Endothelial cell of umbilical vein (primary cell): Measurements from ENCODE around the gene ADRM1. TPM values are rescaled to one million over a fixed set of nuclear protein-coding genes. Genes with fewer than 3 reads are reported as not detected.

Experiments used
- BruUV-seq: library from RNA; stranded (reverse); fragments of 400-500 nt; replicated peaks from 2 replicates; lab custom pipeline; 2021; lab: Mats Ljungman, UMichigan
- CTCF ChIA-PET: fragments of 300-600, 350-600 bp; sonication (Branson Sonifier 250); formaldehyde crosslinking; loops from one replicate; lab custom pipeline; 2021; ENCODE audit warnings: antibody characterized with exemption, inconsistent platforms; lab: Charles Lee
- POLR2A ChIA-PET: fragments of 300-600, 350-600 bp; sonication (Branson Sonifier 250); formaldehyde crosslinking; loops from one replicate; lab custom pipeline; 2021; ENCODE audit warnings: antibody characterized with exemption, inconsistent platforms; lab: Charles Lee
- DNase-seq: peaks from one replicate; pipeline ENCODE4 v3.0.0-alpha.2; 2011; ENCODE audit warnings: low read depth, low spot score
- FAIRE-seq: peaks from 2 replicates; lab custom pipeline; 2011; peaks lifted over from hg19 to GRCh38; lab: Jason Lieb, UNC
- H2AFZ ChIP-seq: 2 replicates; pipeline ENCODE4 v1.6.0; 2012; ENCODE audit warnings: low read depth, low read length, control low read depth, inconsistent platforms
- H3K27ac ChIP-seq: 2 replicates; pipeline ENCODE4 v1.5.1; 2011; ENCODE audit warnings: low read depth, mild to moderate bottlenecking, control low read depth, low read length, moderate library complexity; ENCODE audit not compliant: insufficient read depth
- H3K27me3 ChIP-seq, 2 experiments: 2 replicates each; pipeline versions ENCODE4 v1.6.0 to v1.6.1; 2011; ENCODE audit warnings: low read length in 2 of 2, mixed read lengths in 1 of 2; ENCODE audit not compliant: control insufficient read depth in 2 of 2, insufficient read depth in 2 of 2
- H3K36me3 ChIP-seq, 2 experiments: 2 replicates in 1 of 2; 3 replicates in 1 of 2; pipeline ENCODE4 v1.5.1; 2011; ENCODE audit warnings: low read length in 2 of 2, mild to moderate bottlenecking in 1 of 2, moderate library complexity in 1 of 2; ENCODE audit not compliant: control insufficient read depth in 2 of 2, insufficient read depth in 2 of 2; ENCODE audit errors: extremely low read depth in 1 of 2
- H3K4me1 ChIP-seq: 3 replicates; pipeline ENCODE4 v1.5.1; 2011; ENCODE audit warnings: mild to moderate bottlenecking, low read length; ENCODE audit not compliant: control insufficient read depth, insufficient read depth; ENCODE audit errors: extremely low read depth
- H3K4me2 ChIP-seq: 2 replicates; pipeline ENCODE4 v1.6.1; 2011; ENCODE audit warnings: low read length, control low read depth, mixed read lengths; ENCODE audit not compliant: insufficient read depth
- H3K4me3 ChIP-seq, 3 experiments: fragments of 200-600 bp in 1 of 3; sonication (generic), shearing (Covaris generic) in 1 of 3; replicated peaks in 1 of 3; 2 replicates each; pipeline ENCODE4 v1.5.1; 2011 to 2016; ENCODE audit warnings: control low read depth in 3 of 3, low read length in 3 of 3, mild to moderate bottlenecking in 2 of 3, inconsistent platforms in 1 of 3, low read depth in 1 of 3, moderate library complexity in 1 of 3; ENCODE audit not compliant: insufficient read depth in 1 of 3
- H3K79me2 ChIP-seq: 2 replicates; pipeline ENCODE4 v1.6.0; 2012; ENCODE audit warnings: low read length, inconsistent platforms; ENCODE audit not compliant: control insufficient read depth, insufficient read depth
- H3K9ac ChIP-seq: replicated peaks from 2 replicates; pipeline ENCODE3; 2011; ENCODE audit warnings: low read length, control low read depth; ENCODE audit not compliant: insufficient read depth; ENCODE audit errors: extremely low read depth
- H3K9me1 ChIP-seq: replicated peaks from 3 replicates; pipeline ENCODE4 v1.6.0; 2011; ENCODE audit warnings: mild to moderate bottlenecking, low read length; ENCODE audit not compliant: control insufficient read depth, insufficient read depth; ENCODE audit errors: extremely low read depth
- H3K9me3 ChIP-seq: replicated peaks from 2 replicates; pipeline ENCODE4 v1.5.1; 2012; ENCODE audit warnings: low read length, inconsistent platforms; ENCODE audit not compliant: control insufficient read depth, insufficient read depth
- H4K20me1 ChIP-seq: replicated peaks from 2 replicates; pipeline ENCODE3; 2011; ENCODE audit warnings: mild to moderate bottlenecking, low read length; ENCODE audit not compliant: control insufficient read depth, insufficient read depth; ENCODE audit errors: extremely low read depth
- CTCF ChIP-seq, 2 donors: IDR thresholded peaks; 1 replicate in 1 of 2; 2 replicates in 1 of 2; pipeline ENCODE4 v1.5.1; 2011; ENCODE audit warnings: low read length in 2 of 2, mild to moderate bottlenecking in 2 of 2, moderate library complexity in 2 of 2, control low read depth in 1 of 2, inconsistent platforms in 1 of 2, low read depth in 1 of 2; ENCODE audit not compliant: insufficient read depth in 1 of 2; ENCODE audit errors: extremely low read depth in 1 of 2
- EZH2 ChIP-seq: IDR thresholded peaks from 2 replicates; pipeline ENCODE4 v1.6.1; 2012; ENCODE audit warnings: borderline replicate concordance, low read depth, mild to moderate bottlenecking, moderate library complexity, low read length, inconsistent platforms; ENCODE audit not compliant: severe bottlenecking
- FOS ChIP-seq: IDR thresholded peaks from 2 replicates; pipeline ENCODE4 v1.6.1; 2011; ENCODE audit warnings: mild to moderate bottlenecking, low read length, moderate library complexity, borderline replicate concordance; ENCODE audit not compliant: insufficient read depth
- GATA2 ChIP-seq: IDR thresholded peaks from 2 replicates; pipeline ENCODE4 v1.7.0; 2011; ENCODE audit warnings: low read depth, mild to moderate bottlenecking, moderate library complexity, mixed read lengths, low read length; ENCODE audit not compliant: insufficient read length, insufficient read depth
- JUN ChIP-seq: IDR thresholded peaks from 2 replicates; pipeline ENCODE4 v1.6.1; 2011; ENCODE audit warnings: borderline replicate concordance, low read depth; ENCODE audit not compliant: insufficient read length, insufficient read depth
- MYC ChIP-seq: IDR thresholded peaks from one replicate; pipeline ENCODE4 v1.6.1; 2011; ENCODE audit warnings: mild to moderate bottlenecking, low read depth, low read length
- POLR2A ChIP-seq: IDR thresholded peaks from 2 replicates; pipeline ENCODE4 v1.6.1; 2012; ENCODE audit warnings: low read depth, mild to moderate bottlenecking, control low read depth, low read length
- POLR2AphosphoS5 ChIP-seq: IDR thresholded peaks from 2 replicates; pipeline ENCODE4 v1.6.1; 2012; ENCODE audit warnings: low read depth, mild to moderate bottlenecking, control low read depth, low read length, moderate library complexity; ENCODE audit not compliant: insufficient read depth
- dilution Hi-C: fragments of 300-500 bp; cut with MboI; formaldehyde crosslinking; loops from one replicate; pipeline ENCODE4 v1.15.0; 2019; ENCODE audit warnings: low sequenced_read_pairs; ENCODE audit not compliant: extremely low pct_ligation_motif_present
- intact Hi-C: fragments of 100-400 bp; cut with micrococcal nuclease; formaldehyde crosslinking; loops from one replicate; pipeline ENCODE4 v1.10.0; 2022
- polyA plus RNA-seq, 4 experiments: library from polyadenylated mRNA; depleted of rRNA in 3 of 4; stranded (reverse) in 3 of 4; unstranded in 1 of 4; fragments of >200 nt; gene quantifications; 2 replicates each; pipeline versions ENCODE4 v1.2.1 to v1.2.3, GENCODE V29; 2011 to 2012; ENCODE audit warnings: missing spikeins in 1 of 4
- total RNA-seq: library from RNA; stranded (reverse); gene quantifications from 2 replicates; pipeline ENCODE4 v1.2.3, GENCODE V29; 2021
- TF ChIP-seq, protein P1 (sequence below): IDR thresholded peaks from 2 replicates; pipeline ENCODE4 v1.6.1; 2011; ENCODE audit not compliant: insufficient read depth, insufficient read length

Gene ADRM1
- total and polyA plus RNA-seq, 2 donors (not counting 3 experiments of a cell fraction or from before 2014, with no cell fraction given) = 154 to 179 TPM

GRCh38 chr20:62253398-62253797, 49.4 kb upstream of the ADRM1 start:
- ChIA-PET POLR2A (no interaction called here), CTCF (no interaction called here)
- Histone ChIP-seq H2AFZ (no peak overlapping the region), H3K4me1 (no peaks in the 10 kb centered on the region), H3K9ac (no peak overlapping the region), H3K27me3 (no peaks in the 10 kb centered on the region), H4K20me1 (no peaks in the 10 kb centered on the region), H3K9me1 (no peaks in the 10 kb centered on the region), H3K79me2 (peaks cover 2% of the 10 kb centered on the region), H3K9me3 (no peaks in the 10 kb centered on the region), H3K36me3 (peaks cover 0 to 8% of the 10 kb centered on the region in 2 experiments), H3K27ac (no peak overlapping the region), H3K4me3 (no peak overlapping the region), H3K4me2 (no peak overlapping the region)
- no peak for FAIRE-seq
- BruUV-seq = no TSS peak
- intact Hi-C loops = no loop called here
- dilution Hi-C loops = no loop called here
- TF ChIP-seq POLR2A (no peak), EZH2 (no peak), CTCF (IDR thresholded peaks at IDR 0.05; ENCODE audit: extremely low read depth in 1 of 2, insufficient read depth in 1 of 2, low read depth in 1 of 2, low read length in 2 of 2) (no peak), MYC (no peak), JUN (no peak), GATA2 (no peak), POLR2AphosphoS5 (no peak), FOS (no peak)
- TF ChIP-seq, protein P1, sequence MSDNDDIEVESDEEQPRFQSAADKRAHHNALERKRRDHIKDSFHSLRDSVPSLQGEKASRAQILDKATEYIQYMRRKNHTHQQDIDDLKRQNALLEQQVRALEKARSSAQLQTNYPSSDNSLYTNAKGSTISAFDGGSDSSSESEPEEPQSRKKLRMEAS = no peak
- no peak for DNase-seq
